ENCODE measurements around the gene SEC24B. TPM values are rescaled to one million over a fixed set of nuclear protein-coding genes. Genes with fewer than 3 reads are reported as not detected.

Gene SEC24B
- total RNA-seq, 4 donors from 2014 or later: 39.5 to 49.1 (median 42.6) TPM

- H3K27me3 ChIP-seq: no peaks in the 10 kb centered on the region
- H3K36me3 ChIP-seq: no peaks in the 10 kb centered on the region
- intact Hi-C loops (cut with DNase I): loop anchor here (10.0 kb wide), 1 partner anchor 572 kb away; no protein-coding TSS in a partner anchor
- no peak for DNase-seq
- peaks cover 0 to 7% of the 10 kb centered on the region in 2 donors for H3K4me1 ChIP-seq
- no peak overlapping the region for H3K27ac ChIP-seq
- no peaks in the 10 kb centered on the region for H3K9me3 ChIP-seq
- no peak overlapping the region for H3K4me3 ChIP-seq (replicated peaks in 1 of 3)
- TF ChIP-seq POLR2A (IDR thresholded peaks at IDR 0.05): no peak
- TF ChIP-seq CTCF (IDR thresholded peaks at IDR 0.05): no peak
- 50 to 54% methylated on average over 2 of the region's 2 CpGs for WGBS, 2 donors
Measured at GRCh38 chr4:109407027-109407737, 26.4 kb upstream of the SEC24B start.

GRCh38 chr4:109408711-109409110 lies 24.9 kb upstream of the SEC24B start:
- intact Hi-C loops (cut with DNase I): loop anchor here (10.0 kb wide), 1 partner anchor 574 kb away; no protein-coding TSS in a partner anchor
- no peaks in the 10 kb centered on the region for H3K36me3 ChIP-seq
- H3K27me3 ChIP-seq: no peaks in the 10 kb centered on the region
- H3K4me3 ChIP-seq (replicated peaks in 1 of 3): no peak overlapping the region
- no peak for TF ChIP-seq POLR2A (IDR thresholded peaks at IDR 0.05)
- TF ChIP-seq CTCF (IDR thresholded peaks at IDR 0.05): no peak
- peaks cover 0 to 9% of the 10 kb centered on the region in 2 donors for H3K4me1 ChIP-seq
- no peak overlapping the region for H3K27ac ChIP-seq
- WGBS, 2 donors: 87 to 88% methylated on average over 3 of the region's 3 CpGs
- H3K9me3 ChIP-seq: no peaks in the 10 kb centered on the region
- no peak for DNase-seq

- Histone ChIP-seq H3K27me3 (no peaks in the 10 kb centered on the region), H3K4me1 (peaks cover 0 to 9% of the 10 kb centered on the region in 2 donors), H3K27ac (no peak overlapping the region), H3K4me3 (replicated peaks in 1 of 3) (no peak overlapping the region), H3K36me3 (no peaks in the 10 kb centered on the region), H3K9me3 (no peaks in the 10 kb centered on the region)
- 93 to 94% methylated on average over 9 of the region's 9 CpGs for WGBS, 2 donors
- no peak for DNase-seq
- TF ChIP-seq CTCF (IDR thresholded peaks at IDR 0.05) (no peak), POLR2A (IDR thresholded peaks at IDR 0.05) (no peak)
- intact Hi-C loops (cut with DNase I): no loop called here
Measured at GRCh38 chr4:109410226-109410625, 23.4 kb upstream of the SEC24B start.

GRCh38 chr4:109410776-109411175 lies 22.8 kb upstream of the SEC24B start:
- intact Hi-C loops (cut with DNase I): no loop called here

More at GRCh38 chr4:109410776-109411175, 22.8 kb upstream of the SEC24B start:
- Histone ChIP-seq H3K4me3 (replicated peaks in 1 of 3) (no peak overlapping the region), H3K27ac (no peak overlapping the region), H3K36me3 (no peaks in the 10 kb centered on the region), H3K27me3 (no peaks in the 10 kb centered on the region), H3K9me3 (no peaks in the 10 kb centered on the region), H3K4me1 (peaks cover 0 to 9% of the 10 kb centered on the region in 2 donors)
- TF ChIP-seq CTCF (IDR thresholded peaks at IDR 0.05): no peak
- TF ChIP-seq POLR2A (IDR thresholded peaks at IDR 0.05): no peak
- no peak for DNase-seq
- 81 to 90% methylated on average over 3 of the region's 3 CpGs for WGBS, 2 donors

Data from thyroid gland (tissue), 4 donors.